Mesendoderm (in vitro differentiated cells): Measurements from ENCODE around the gene C14orf119.

Experiments used
- DNase-seq: peaks from one replicate; pipeline ENCODE4 v3.0.0; 2013
- H2AK5ac ChIP-seq: 2 replicates; pipeline ENCODE4 v1.6.1; 2013; ENCODE audit warnings: low read length, inconsistent platforms
- H2BK120ac ChIP-seq: 2 replicates; pipeline ENCODE4 v1.6.1; 2013; ENCODE audit warnings: low read depth, mild to moderate bottlenecking, low read length, moderate library complexity, mixed read lengths
- H2BK15ac ChIP-seq: replicated peaks from 2 replicates; pipeline ENCODE4 v1.6.1; 2013; ENCODE audit warnings: low read depth, mild to moderate bottlenecking, moderate library complexity
- H2BK5ac ChIP-seq: 2 replicates; pipeline ENCODE4 v1.6.1; 2013; ENCODE audit warnings: low read length, inconsistent platforms
- H3K18ac ChIP-seq: 2 replicates; pipeline ENCODE4 v1.6.1; 2013; ENCODE audit warnings: mild to moderate bottlenecking, low read length, mixed read lengths
- H3K23ac ChIP-seq: one replicate; pipeline ENCODE4 v1.6.1; 2013; ENCODE audit warnings: low read length
- H3K27ac ChIP-seq: 2 replicates; pipeline ENCODE4 v1.5.1; 2013; ENCODE audit warnings: low read depth, mild to moderate bottlenecking, inconsistent platforms, low read length, moderate library complexity
- H3K27me3 ChIP-seq: 2 replicates; pipeline ENCODE4 v1.6.1; 2013; ENCODE audit warnings: low read length, control low read depth, mild to moderate bottlenecking, inconsistent platforms; ENCODE audit not compliant: insufficient read depth, poor library complexity
- H3K36me3 ChIP-seq: 2 replicates; pipeline ENCODE4 v1.6.1; 2013; ENCODE audit warnings: low read length, inconsistent platforms; ENCODE audit not compliant: control insufficient read depth, insufficient read depth
- H3K4ac ChIP-seq: one replicate; pipeline ENCODE4 v1.6.1; 2013; ENCODE audit warnings: low read depth, mild to moderate bottlenecking, low read length, moderate library complexity
- H3K4me1 ChIP-seq: 2 replicates; pipeline ENCODE4 v1.6.1; 2013; ENCODE audit warnings: low read depth, low read length, inconsistent platforms; ENCODE audit not compliant: control insufficient read depth
- H3K4me2 ChIP-seq: 2 replicates; pipeline ENCODE4 v1.6.1; 2013; ENCODE audit warnings: low read length
- H3K4me3 ChIP-seq: 2 replicates; pipeline ENCODE4 v1.5.1; 2013; ENCODE audit warnings: mild to moderate bottlenecking, low read length
- H3K56ac ChIP-seq: one replicate; pipeline ENCODE4 v1.6.1; 2013; ENCODE audit warnings: low read length
- H3K79me1 ChIP-seq: 2 replicates; pipeline ENCODE4 v1.6.1; 2013; ENCODE audit warnings: low read length, inconsistent platforms
- H3K79me2 ChIP-seq: 2 replicates; pipeline ENCODE4 v1.6.1; 2013; ENCODE audit warnings: mild to moderate bottlenecking, low read length; ENCODE audit not compliant: control insufficient read depth, insufficient read depth
- H3K9ac ChIP-seq: 2 replicates; pipeline ENCODE4 v1.6.1; 2013; ENCODE audit warnings: low read length, inconsistent platforms
- H4K5ac ChIP-seq: one replicate; pipeline ENCODE4 v1.6.1; 2013; ENCODE audit warnings: low read length
- H4K8ac ChIP-seq: one replicate; pipeline ENCODE4 v1.6.1; 2013; ENCODE audit warnings: low read depth, mild to moderate bottlenecking, control low read depth, low read length, moderate library complexity
- WGBS: extraction: QIAGEN DNeasy Blood & Tissue Kit; methylation state at CpG from one replicate; pipeline ENCODE4 v1.1.7; 2013; ENCODE audit warnings: low lambda C conversion rate, missing lambda C conversion rate; ENCODE audit not compliant: insufficient coverage; ENCODE audit errors: extremely low coverage; 5-methylcytosine and 5-hydroxymethylcytosine counted together

The C14orf119 gene

DNA sequence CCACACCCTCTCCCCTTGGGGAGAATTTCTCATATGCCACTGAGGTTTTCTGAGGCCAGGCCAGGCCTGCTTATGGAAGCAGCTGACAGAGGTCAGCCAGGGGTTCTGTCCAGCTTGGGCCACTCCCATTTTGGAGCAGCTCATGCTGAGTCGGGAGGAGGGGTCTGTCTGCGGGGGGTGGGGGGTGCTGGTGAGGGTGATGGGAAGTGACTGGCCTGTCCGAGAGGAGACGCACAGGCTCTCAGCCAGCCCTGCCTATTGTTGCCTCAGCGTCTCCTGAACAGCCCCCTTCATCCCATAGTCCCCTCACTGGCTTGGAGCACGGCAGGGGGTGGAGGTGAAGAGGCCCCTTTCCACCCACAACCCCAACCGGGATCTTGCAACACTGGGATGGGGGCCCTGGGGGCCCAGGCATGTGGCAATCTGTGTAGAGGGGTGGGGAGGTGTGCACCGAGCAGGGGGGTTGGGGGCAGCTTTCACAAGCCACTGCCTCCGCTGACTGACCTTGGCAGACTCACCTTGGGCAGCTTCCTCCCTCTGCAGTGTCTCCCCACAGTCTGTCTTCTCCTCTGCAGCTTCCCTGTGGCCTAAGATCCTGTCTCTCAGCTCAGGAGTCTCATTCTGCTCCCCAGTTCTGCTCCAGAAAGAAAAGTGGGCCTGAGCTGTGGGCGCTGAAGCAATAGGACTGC is 18.3 kb downstream of the C14orf119 start:
- WGBS = no CpG with 5 or more reads among the region's 10 CpGs
- peak overlapping the region; percentile 96 for H3K23ac ChIP-seq

DNA sequence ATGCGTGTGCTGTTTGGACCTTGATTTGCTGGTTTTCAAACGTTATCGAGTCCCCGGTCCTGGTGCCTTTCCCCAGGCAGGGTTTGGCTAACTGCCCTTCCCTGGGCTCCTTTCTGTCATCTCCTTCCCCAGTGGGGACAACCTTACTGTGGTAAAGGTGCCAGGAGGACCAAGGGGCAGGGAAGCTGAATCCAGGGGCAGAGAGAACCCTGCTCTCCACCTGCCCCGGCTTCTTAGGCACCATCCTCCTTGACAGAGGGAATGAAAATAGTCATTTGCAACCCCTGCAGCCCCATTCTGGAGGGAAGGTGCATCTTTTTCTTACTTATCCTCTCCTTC is 18.8 kb downstream of the C14orf119 start:
- peak overlapping the region; percentile 96 for H3K23ac ChIP-seq
- H2AK5ac ChIP-seq = peak overlapping the region; percentile 71
- H3K27ac ChIP-seq = no peak overlapping the region
- no peaks in the 10 kb centered on the region for H3K27me3 ChIP-seq
- peak overlapping the region; percentile 28 for H3K9ac ChIP-seq
- no peaks in the 10 kb centered on the region for H3K79me2 ChIP-seq
- H2BK120ac ChIP-seq = no peak overlapping the region
- no peak overlapping the region for H3K4me3 ChIP-seq
- no peak overlapping the region for H3K4me2 ChIP-seq
- H3K4ac ChIP-seq = no peak overlapping the region
- no peak overlapping the region for H4K5ac ChIP-seq
- H4K8ac ChIP-seq = no peak overlapping the region
- WGBS = no CpG with 5 or more reads among the region's 5 CpGs
- no peaks in the 10 kb centered on the region for H3K79me1 ChIP-seq
- H2BK15ac ChIP-seq = no peak overlapping the region
- no peak overlapping the region for H3K18ac ChIP-seq
- peaks cover 24% of the 10 kb centered on the region for H3K4me1 ChIP-seq
- H3K36me3 ChIP-seq = no peaks in the 10 kb centered on the region
- peak overlapping the region; percentile 82 for H3K56ac ChIP-seq
- DNase-seq = no peak
- H2BK5ac ChIP-seq = no peak overlapping the region

More for the DNA sequence above, 18.3 kb downstream of the C14orf119 start:
- no peak overlapping the region for H3K27ac ChIP-seq
- no peaks in the 10 kb centered on the region for H3K36me3 ChIP-seq
- no peak overlapping the region for H4K8ac ChIP-seq
- H3K27me3 ChIP-seq = no peaks in the 10 kb centered on the region
- H3K4me3 ChIP-seq = no peak overlapping the region
- no peak for DNase-seq
- peak overlapping the region; percentile 82 for H3K56ac ChIP-seq
- no peaks in the 10 kb centered on the region for H3K79me1 ChIP-seq
- no peak overlapping the region for H3K4me2 ChIP-seq
- no peaks in the 10 kb centered on the region for H3K79me2 ChIP-seq
- no peak overlapping the region for H4K5ac ChIP-seq
- peaks cover 24% of the 10 kb centered on the region for H3K4me1 ChIP-seq
- H2BK5ac ChIP-seq = no peak overlapping the region
- H2AK5ac ChIP-seq = peak overlapping the region; percentile 71
- H3K4ac ChIP-seq = peak overlapping the region; percentile 29
- H3K9ac ChIP-seq = peak overlapping the region; percentile 28
- H2BK120ac ChIP-seq = no peak overlapping the region
- H3K18ac ChIP-seq = peak overlapping the region; percentile 28
- no peak overlapping the region for H2BK15ac ChIP-seq

DNA sequence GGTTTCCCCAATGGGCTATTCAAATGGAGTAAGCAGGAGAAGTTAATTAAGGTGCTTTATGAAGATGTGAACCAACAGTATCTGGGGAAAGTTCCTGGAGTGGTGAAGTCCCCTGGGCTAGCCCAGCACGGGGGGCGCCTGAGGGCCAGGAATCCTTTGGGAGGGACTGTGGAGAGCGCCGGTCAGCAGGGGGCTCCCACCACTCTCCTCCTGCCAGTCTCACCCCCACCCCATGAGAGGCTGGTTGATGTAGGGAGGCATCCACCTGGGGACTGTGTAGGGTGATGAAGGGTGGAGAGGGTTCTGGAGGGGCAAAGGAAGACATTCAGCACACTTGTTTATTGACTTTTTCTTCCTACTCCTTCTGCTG is 19.3 kb downstream of the C14orf119 start:
- H2BK120ac ChIP-seq = no peak overlapping the region

DNA sequence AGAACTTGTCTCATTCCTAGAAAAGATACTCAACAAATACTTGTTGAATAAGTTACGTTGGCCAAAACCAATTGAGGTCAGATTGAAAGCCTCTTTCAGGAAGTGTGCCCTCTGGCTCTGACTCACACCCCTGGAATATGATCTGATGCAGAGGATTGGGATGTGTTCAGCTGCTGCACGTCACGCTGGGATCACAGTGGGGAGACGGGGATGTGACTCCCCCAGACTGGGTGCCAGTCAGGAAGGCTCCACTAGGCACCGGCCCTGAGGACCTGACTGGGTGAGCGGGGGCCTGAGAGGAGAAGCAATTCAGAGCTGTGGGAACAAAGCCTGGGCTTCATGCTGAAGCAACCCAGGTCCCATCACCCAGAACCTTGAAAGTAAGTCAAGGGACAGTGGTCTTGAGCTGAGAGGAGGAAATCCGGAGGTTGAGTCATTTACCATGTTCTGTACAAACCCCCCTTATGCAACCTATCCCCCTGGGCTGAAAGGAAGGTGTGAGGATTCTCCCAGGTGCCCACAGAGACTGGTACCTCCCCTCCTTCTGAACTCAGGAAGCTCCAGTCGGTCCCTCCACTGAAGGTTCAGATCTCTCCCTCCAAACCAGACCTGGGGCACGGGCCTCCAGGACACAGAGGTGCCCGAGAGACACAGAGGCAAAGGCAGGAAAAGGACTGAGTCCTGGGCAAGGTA is 19.9 kb downstream of the C14orf119 start:
- H2AK5ac ChIP-seq = no peak overlapping the region
- no peak overlapping the region for H2BK15ac ChIP-seq
- no peak overlapping the region for H2BK5ac ChIP-seq
- no peak for DNase-seq
- H3K4me1 ChIP-seq = peaks cover 30% of the 10 kb centered on the region
- H3K36me3 ChIP-seq = no peaks in the 10 kb centered on the region
- H3K27ac ChIP-seq = no peak overlapping the region
- no CpG with 5 or more reads among the region's 10 CpGs for WGBS
- H3K18ac ChIP-seq = no peak overlapping the region
- H3K27me3 ChIP-seq = no peaks in the 10 kb centered on the region
- H4K5ac ChIP-seq = no peak overlapping the region
- no peak overlapping the region for H3K4me2 ChIP-seq
- H3K4ac ChIP-seq = peak overlapping the region; percentile 8
- no peak overlapping the region for H2BK120ac ChIP-seq
- H3K9ac ChIP-seq = no peak overlapping the region
- no peaks in the 10 kb centered on the region for H3K79me2 ChIP-seq
- no peak overlapping the region for H3K56ac ChIP-seq
- H4K8ac ChIP-seq = no peak overlapping the region
- no peak overlapping the region for H3K23ac ChIP-seq
- H3K79me1 ChIP-seq = no peaks in the 10 kb centered on the region
- no peak overlapping the region for H3K4me3 ChIP-seq

More for the DNA sequence above, 19.3 kb downstream of the C14orf119 start:
- no peak overlapping the region for H3K4ac ChIP-seq
- H4K8ac ChIP-seq = no peak overlapping the region
- WGBS = no CpG with 5 or more reads among the region's 4 CpGs
- H3K18ac ChIP-seq = no peak overlapping the region
- no peak for DNase-seq
- no peak overlapping the region for H3K23ac ChIP-seq
- no peak overlapping the region for H3K9ac ChIP-seq
- H3K27me3 ChIP-seq = no peaks in the 10 kb centered on the region
- H3K4me1 ChIP-seq = peaks cover 28% of the 10 kb centered on the region
- no peak overlapping the region for H3K56ac ChIP-seq
- H3K4me3 ChIP-seq = no peak overlapping the region
- no peak overlapping the region for H2AK5ac ChIP-seq
- H3K79me1 ChIP-seq = no peaks in the 10 kb centered on the region
- H3K4me2 ChIP-seq = no peak overlapping the region
- no peak overlapping the region for H2BK5ac ChIP-seq
- H3K27ac ChIP-seq = no peak overlapping the region
- no peaks in the 10 kb centered on the region for H3K36me3 ChIP-seq
- no peak overlapping the region for H2BK15ac ChIP-seq
- H3K79me2 ChIP-seq = no peaks in the 10 kb centered on the region
- no peak overlapping the region for H4K5ac ChIP-seq

DNA sequence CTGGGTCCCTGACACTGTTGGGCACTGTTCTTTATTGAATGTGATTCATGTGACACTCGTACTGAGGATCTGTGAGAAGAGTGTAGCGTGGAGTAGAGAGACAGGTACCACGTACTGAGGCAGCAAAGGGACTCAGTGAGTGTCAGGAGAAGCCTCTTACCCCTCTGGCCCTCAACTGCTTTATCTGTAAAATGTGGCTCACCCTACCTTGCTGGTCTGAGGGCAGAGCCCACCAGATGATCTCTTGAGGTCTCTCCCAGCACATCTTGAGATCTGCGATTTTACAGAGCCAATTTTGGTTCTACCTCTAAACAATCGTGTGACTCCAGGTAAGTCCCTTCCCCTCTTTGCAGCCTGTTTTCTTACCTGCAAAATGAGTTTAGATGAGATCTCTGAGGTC is 20.6 kb downstream of the C14orf119 start:
- H4K8ac ChIP-seq = no peak overlapping the region
- H3K27ac ChIP-seq = no peak overlapping the region
- no peak overlapping the region for H3K4me3 ChIP-seq
- no peak overlapping the region for H3K18ac ChIP-seq
- no peak overlapping the region for H2BK15ac ChIP-seq
- no peaks in the 10 kb centered on the region for H3K36me3 ChIP-seq
- no peaks in the 10 kb centered on the region for H3K79me2 ChIP-seq
- H2BK120ac ChIP-seq = no peak overlapping the region
- H3K9ac ChIP-seq = no peak overlapping the region
- H3K23ac ChIP-seq = peak overlapping the region; percentile 52
- DNase-seq = no peak
- H3K56ac ChIP-seq = peak overlapping the region; percentile 66
- no CpG with 5 or more reads among the region's 5 CpGs for WGBS
- peak overlapping the region; percentile 87 for H2AK5ac ChIP-seq
- H3K4me1 ChIP-seq = peaks cover 30% of the 10 kb centered on the region
- no peak overlapping the region for H4K5ac ChIP-seq
- no peak overlapping the region for H2BK5ac ChIP-seq
- H3K4me2 ChIP-seq = no peak overlapping the region
- no peaks in the 10 kb centered on the region for H3K79me1 ChIP-seq
- no peak overlapping the region for H3K4ac ChIP-seq
- H3K27me3 ChIP-seq = no peaks in the 10 kb centered on the region
